Gastroesophageal sphincter (tissue), 4 donors: ENCODE data around the gene ERMP1. TPM values are rescaled to one million over a fixed set of nuclear protein-coding genes. Genes with fewer than 3 reads are reported as not detected.

Experiments used
- ATAC-seq: fragments of 150-250 bp; one replicate; pipeline ENCODE4 v1.9.1; 2016; ENCODE audit warnings: mild to moderate bottlenecking, moderate library complexity
- H3K27ac ChIP-seq, 4 donors: fragments of 200-600 bp; sonication (generic) in 3 of 4; 1 replicate in 3 of 4; 2 replicates in 1 of 4; pipeline ENCODE4 v1.5.1; 2016 to 2019
- H3K27me3 ChIP-seq: fragments of 200-600 bp; sonication (generic); one replicate; pipeline ENCODE4 v1.5.1; 2019
- H3K36me3 ChIP-seq, 2 donors: fragments of 200-600 bp; sonication (generic); one replicate each; pipeline ENCODE4 v1.5.1; 2019; ENCODE audit warnings: control low read depth in 1 of 2
- H3K4me1 ChIP-seq, 3 donors: fragments of 200-600 bp; sonication (generic); 1 replicate in 2 of 3; 2 replicates in 1 of 3; pipeline ENCODE4 v1.5.1; 2016 to 2019; ENCODE audit warnings: control low read depth in 2 of 3
- H3K4me3 ChIP-seq, 2 donors: fragments of 200-600 bp; sonication (generic); one replicate each; pipeline ENCODE4 v1.5.1; 2019; ENCODE audit warnings: mild to moderate bottlenecking in 1 of 2, moderate library complexity in 1 of 2
- H3K9me3 ChIP-seq, 3 donors: fragments of 200-600 bp; sonication (generic); one replicate each; pipeline ENCODE4 v1.5.1; 2017 to 2019; ENCODE audit warnings: control low read depth in 2 of 3
- EP300 ChIP-seq: sonication (generic); formaldehyde crosslinking; IDR thresholded peaks from one replicate; pipeline ENCODE4 v1.6.1; 2017; ENCODE audit warnings: antibody characterized with exemption, mild to moderate bottlenecking
- POLR2A ChIP-seq, 2 donors: fragments of 450-650 bp; IDR thresholded peaks; one replicate each; pipeline ENCODE4 v1.6.1; 2017; ENCODE audit warnings: antibody characterized with exemption in 2 of 2, mild to moderate bottlenecking in 2 of 2, moderate library complexity in 1 of 2
- POLR2AphosphoS5 ChIP-seq: sonication (generic); formaldehyde crosslinking; IDR thresholded peaks from one replicate; pipeline ENCODE4 v1.6.1; 2017; ENCODE audit warnings: antibody characterized with exemption
- WGBS, 2 donors: methylation state at CpG; one replicate each; pipeline ENCODE4 v1.1.5; 2018; ENCODE audit warnings: low coverage in 1 of 2; 5-methylcytosine and 5-hydroxymethylcytosine counted together
- total RNA-seq, 4 donors: library from RNA; depleted of rRNA; stranded (reverse); fragments of >200 nt; gene quantifications; one replicate each; pipeline ENCODE4 v1.1.0, GENCODE V29; 2016
- TF ChIP-seq, protein P1 (sequence below), 4 experiments: fragments of 200-600 bp in 2 of 4; fragments of 450-650 bp in 2 of 4; sonication (generic) in 1 of 4; IDR thresholded peaks; one replicate each; pipeline ENCODE4 v1.5.1; 2017 to 2019; ENCODE audit warnings: antibody characterized with exemption in 4 of 4, mild to moderate bottlenecking in 2 of 4, moderate library complexity in 2 of 4

The ERMP1 gene
- total RNA-seq, 4 donors from 2014 or later, result 6.6 to 12.2 (median 11.7) TPM

DNA sequence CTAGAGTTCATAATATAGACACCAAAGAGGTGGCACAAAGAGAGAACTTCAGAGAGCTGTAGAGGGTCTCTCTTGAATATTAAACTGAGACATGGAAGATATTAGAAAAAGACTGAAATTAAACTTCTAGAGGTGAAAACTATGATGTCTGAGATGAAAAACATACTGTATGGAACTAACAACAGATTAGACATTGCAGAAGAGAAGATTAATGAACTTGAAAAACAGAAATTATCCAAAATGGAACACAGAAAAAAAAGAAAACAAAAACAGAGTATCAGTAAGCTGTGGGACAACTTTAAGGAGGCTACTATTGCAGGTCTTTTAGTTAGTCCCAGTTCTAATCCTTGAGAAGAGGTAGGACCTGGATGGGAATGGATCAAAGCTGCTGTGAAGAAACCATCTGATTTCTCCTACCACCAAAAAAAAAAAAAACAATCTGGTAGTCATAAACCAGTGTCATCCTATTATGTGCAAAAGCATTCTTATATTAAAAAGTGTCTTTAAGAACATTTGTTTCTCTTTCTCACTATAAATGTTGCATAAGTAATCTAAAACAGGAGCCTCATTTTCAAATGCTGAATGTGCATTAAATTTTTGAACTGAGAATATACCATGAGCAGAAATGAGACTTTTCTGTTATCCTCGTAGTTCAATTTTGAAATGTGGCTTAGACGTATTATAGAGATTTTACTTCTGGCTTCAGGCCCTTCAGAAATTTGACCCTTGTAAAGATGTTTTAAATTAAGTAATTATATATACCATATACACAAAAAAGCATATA lies 96.2 kb downstream of the ERMP1 start:
- Histone ChIP-seq H3K4me1 (peaks cover 0 to 5% (median 0%) of the 10 kb centered on the region in 3 donors), H3K4me3 (no peak overlapping the region), H3K9me3 (no peaks in the 10 kb centered on the region), H3K27me3 (no peaks in the 10 kb centered on the region), H3K27ac (no peak overlapping the region), H3K36me3 (peaks cover 0 to 53% of the 10 kb centered on the region in 2 donors)
- no peak for ATAC-seq
- WGBS, 2 donors, result 67 to 100% methylated on average over 2 of the region's 2 CpGs
- TF ChIP-seq, protein P1, sequence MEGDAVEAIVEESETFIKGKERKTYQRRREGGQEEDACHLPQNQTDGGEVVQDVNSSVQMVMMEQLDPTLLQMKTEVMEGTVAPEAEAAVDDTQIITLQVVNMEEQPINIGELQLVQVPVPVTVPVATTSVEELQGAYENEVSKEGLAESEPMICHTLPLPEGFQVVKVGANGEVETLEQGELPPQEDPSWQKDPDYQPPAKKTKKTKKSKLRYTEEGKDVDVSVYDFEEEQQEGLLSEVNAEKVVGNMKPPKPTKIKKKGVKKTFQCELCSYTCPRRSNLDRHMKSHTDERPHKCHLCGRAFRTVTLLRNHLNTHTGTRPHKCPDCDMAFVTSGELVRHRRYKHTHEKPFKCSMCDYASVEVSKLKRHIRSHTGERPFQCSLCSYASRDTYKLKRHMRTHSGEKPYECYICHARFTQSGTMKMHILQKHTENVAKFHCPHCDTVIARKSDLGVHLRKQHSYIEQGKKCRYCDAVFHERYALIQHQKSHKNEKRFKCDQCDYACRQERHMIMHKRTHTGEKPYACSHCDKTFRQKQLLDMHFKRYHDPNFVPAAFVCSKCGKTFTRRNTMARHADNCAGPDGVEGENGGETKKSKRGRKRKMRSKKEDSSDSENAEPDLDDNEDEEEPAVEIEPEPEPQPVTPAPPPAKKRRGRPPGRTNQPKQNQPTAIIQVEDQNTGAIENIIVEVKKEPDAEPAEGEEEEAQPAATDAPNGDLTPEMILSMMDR (IDR thresholded peaks at IDR 0.05), result no peak
- no peak for TF ChIP-seq POLR2A (IDR thresholded peaks at IDR 0.05)
- no peak for TF ChIP-seq POLR2AphosphoS5
- no peak for TF ChIP-seq EP300

- peaks cover 0 to 12% (median 0%) of the 10 kb centered on the region in 3 donors for H3K4me1 ChIP-seq
- no peak for ATAC-seq
- TF ChIP-seq EP300 (no peak), POLR2AphosphoS5 (no peak), POLR2A (IDR thresholded peaks at IDR 0.05) (no peak)
- TF ChIP-seq, protein P1 (IDR thresholded peaks at IDR 0.05), result no peak
- no peak overlapping the region for H3K27ac ChIP-seq
- H3K4me3 ChIP-seq, result no peak overlapping the region
- no peaks in the 10 kb centered on the region for H3K27me3 ChIP-seq
- WGBS, 2 donors, result 100% methylated on average over 1 to 2 of the region's 2 CpGs
- peaks cover 0 to 53% of the 10 kb centered on the region in 2 donors for H3K36me3 ChIP-seq
- no peaks in the 10 kb centered on the region for H3K9me3 ChIP-seq
These were observed 97.8 kb downstream of the ERMP1 start for GRCh38 chr9:5735072-5735471.

Other genes with a start within 250 kb of the ERMP1 start
- gene RIC1, start 204.0 kb downstream of the ERMP1 start, total RNA-seq, result 10 to 100 TPM; 39.2 to 60.5 (median 47.2) TPM
- not detected for gene MLANA, start 57.8 kb upstream of the ERMP1 start, total RNA-seq
- 10 to 100 TPM; 14.8 to 20.2 (median 17.6) TPM for gene RANBP6, start 182.5 kb upstream of the ERMP1 start, total RNA-seq